HG03354 (cell line): ENCODE results near the gene ADD3.

ENCODE experiments used
- ATAC-seq: cut with Tn5 transposase; IDR thresholded peaks from one replicate; pipeline ENCODE4 v1.9.1; 2021; ENCODE audit warnings: mild to moderate bottlenecking; ENCODE audit not compliant: unreplicated experiment, poor library complexity, severe bottlenecking

ADD3 gene

DNA sequence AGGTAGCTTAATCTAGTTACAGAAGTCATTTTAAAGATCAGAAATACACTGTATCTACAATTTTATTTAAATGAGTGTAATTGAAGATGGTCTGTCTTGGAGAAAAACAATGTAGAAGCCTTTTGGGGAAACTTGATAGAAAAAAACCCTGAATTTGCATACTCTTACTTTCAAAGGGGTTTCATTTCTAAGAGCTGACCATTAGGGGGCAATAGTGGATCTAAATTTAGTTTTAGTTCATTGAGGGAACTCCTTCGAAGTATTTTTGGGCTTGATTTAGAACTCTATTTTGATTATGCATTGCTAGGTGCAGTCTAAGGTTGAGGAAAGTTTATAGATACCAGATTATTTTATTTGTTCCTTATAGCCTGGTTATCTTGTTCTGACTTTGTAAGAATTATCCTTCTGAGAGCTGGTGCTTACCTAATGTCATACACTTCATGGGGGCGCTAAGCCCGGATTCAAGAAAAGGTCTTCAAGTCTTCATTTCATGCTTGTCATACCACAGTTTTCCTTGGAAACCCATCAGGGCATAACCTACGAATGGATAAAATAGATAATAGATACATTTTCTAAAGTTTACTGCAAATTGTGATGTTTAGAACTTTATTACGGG, 130.5 kb downstream of the ADD3 start:
- peak; percentile 61 for ATAC-seq

DNA sequence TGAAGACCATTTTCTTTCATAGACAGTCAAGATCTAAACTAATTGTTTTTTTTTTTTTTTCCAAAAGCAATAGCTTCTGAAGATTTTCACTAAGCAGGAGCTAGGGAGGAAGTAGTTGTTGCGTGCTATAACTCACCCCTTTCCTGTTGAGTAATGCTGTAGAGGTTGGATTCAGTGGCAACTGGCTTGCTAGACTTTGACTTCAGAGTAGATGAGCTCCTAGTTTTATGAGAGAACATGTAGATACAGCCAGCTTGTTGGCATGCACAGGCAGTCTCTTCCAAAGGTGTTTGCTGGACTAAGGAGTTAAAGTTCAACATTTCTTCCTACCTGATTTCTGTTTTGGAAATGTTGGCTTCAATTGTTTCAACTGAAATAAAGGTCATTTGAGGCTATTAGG, 133.4 kb downstream of the ADD3 start:
- no peak for ATAC-seq

DNA sequence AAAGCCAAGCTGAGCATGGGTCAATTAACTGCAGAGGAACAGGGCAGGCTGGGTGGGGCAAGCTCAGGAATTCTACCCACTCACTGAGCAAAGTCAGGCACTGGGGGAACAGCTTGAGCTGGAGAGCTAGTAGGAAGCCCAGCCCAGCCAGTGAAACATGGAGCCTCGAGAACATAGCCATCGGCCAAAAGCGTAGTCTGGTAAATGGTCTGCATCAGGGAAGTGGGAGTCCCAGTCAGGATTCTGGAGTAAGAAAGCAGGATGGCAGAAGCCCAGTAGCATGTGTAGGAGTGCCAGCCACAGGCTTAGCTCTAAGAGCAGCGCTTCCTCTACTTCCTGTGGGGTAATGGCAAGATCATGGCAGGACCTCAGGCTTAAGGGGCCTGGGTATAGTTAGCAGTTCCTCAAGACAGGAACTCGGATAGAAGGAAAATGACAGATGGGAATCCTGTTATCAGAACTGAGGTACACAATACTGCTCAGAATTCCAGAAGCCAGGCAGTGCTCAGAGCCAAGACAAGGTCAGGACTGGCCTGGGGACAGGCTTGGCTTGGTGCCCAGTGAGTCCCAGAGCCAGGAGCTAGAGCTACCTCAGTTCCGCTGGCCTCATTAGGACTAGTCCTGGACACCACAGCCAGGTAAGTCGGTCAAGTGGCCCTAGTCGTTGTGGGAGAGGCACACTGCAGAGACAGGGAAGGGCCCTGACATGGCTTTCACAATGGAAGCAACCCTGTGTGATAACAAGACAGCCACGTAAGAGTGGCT, 134.3 kb downstream of the ADD3 start:
- ATAC-seq, result no peak

DNA sequence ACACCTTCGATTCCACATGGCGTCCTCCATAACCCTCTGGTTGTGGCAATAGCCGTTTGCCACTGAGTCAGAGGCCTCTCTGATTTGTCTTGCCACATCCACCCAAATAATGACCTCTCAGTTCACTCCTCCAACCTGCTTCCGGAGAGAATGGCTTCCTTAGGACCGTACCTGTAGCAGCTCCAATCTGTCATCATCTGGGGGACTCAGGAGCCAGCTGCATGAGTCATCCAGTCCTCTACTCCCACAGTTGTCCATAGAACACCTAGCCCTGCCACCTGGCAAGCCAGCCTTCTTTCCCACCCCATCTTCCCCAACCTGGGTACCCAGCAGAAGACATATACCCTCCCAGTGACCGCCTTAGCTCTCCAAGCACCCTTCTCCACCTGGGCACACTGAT, 135.2 kb downstream of the ADD3 start:
- no peak for ATAC-seq

DNA sequence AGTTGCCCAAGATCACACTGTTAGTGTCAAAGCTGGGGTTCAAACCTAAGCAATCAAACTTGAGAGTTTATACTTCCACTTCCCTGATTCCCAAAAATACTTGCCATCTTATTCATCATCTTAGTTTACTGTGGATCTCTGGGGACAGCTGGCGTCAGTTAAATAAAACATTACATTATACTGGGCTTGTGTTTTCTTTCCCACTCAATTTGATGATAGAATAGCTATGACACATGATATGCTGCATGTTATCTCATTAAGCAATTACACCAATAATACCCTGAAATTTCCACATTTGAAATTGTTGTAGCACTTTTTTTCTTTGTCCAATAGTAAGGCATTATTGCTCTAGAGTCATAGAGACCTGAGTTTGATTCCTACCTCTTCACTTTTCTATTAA, 136.7 kb downstream of the ADD3 start:
- ATAC-seq, result no peak

DNA sequence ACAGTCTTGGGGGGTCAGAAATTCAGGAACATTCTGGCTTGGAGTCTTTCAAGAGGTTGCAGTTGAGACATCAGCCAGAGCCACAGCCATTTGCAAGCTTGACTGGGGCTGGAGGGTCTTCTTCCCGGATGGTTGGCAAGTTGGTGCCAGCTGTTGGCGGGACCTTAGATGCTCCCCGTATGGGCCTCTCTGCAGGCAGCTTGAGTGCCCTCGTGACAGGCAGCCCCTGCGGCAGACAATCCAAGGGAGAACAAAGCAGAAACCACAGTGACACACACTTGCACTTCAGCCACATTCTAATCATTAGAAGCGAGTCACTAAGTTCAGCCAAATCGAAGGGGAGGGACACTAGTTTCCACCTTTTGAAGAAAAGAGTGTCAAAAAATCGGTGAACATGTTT, 140.2 kb downstream of the ADD3 start:
- no peak for ATAC-seq

DNA sequence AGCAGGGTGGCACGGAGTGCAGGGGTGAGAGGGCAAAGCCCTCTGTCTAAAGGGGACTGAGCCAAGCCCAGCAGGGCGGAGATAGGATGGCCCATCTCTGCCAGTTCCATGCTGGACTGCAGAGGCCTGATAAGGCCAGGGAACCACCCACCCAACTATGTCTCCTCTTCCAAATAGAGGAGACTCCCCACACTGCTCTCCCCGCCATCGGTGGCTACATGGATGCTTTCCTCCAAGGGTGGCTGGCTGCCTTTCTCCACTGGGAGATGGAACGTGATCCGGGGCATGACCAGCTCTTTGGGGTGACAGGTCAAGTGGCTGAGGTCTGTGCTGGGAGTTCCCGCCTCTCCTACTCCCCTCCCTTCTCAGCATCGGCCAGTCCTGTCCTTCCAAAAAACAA, 141.5 kb downstream of the ADD3 start:
- no peak for ATAC-seq

DNA sequence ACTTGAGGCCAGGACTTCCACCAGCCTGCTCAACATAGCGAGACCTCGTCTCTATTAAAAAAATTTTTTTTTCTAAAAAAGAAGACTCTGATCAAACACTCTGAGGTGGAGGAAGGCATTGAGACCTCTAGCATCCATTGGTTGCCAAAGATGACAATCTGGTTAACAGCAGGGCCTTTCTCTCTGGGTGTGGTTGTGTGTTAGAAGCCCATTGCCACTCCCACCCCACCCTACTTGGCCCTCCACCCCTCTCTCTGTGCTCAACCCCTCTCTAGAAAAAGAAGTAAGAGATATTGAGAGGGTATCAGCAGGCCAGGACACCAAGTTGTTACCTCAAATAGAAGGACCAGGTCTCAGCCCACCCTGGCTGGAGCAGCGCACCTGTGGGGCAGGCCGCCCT, 142.3 kb downstream of the ADD3 start:
- no peak for ATAC-seq

DNA sequence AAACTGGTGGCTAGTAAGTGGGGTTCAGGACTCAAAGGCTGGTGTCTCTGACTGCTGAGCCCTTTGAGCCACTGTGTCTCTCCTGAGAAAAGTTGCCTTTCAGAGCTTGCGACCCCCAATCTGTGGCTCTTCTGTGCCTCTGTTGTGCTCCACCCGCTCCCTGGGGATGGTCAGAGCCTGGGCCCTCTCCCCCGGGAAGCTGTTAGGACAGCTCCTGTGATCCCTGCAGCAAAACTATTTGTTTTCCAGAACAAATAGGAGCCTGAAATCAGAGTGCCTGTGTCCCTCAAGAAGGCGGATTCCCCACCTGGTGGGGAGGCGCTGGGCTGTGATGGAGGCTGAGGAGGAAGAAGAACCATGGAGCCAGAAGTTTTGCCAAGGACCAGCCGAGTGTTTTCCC, 143.2 kb downstream of the ADD3 start:
- ATAC-seq, result no peak

DNA sequence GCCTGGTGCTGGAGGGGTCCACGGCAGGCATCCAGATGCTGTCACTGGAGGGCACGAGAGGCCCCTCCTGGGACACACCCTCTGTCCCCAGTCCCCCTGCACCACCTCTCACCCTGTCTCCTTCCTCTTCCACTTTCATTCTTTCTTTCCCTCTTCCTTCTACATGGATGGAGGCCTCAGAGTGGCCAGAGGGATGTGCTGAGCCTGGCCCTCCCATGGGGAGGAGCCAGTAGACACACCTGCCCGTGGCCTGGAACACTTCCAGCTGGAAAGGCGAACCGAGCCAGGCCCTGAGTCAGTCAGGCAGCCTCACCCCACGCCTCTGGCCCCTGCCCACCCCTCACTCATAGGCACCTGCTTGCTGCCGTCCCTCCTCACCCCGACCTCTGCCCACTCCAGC, 143.7 kb downstream of the ADD3 start:
- ATAC-seq, result no peak

DNA sequence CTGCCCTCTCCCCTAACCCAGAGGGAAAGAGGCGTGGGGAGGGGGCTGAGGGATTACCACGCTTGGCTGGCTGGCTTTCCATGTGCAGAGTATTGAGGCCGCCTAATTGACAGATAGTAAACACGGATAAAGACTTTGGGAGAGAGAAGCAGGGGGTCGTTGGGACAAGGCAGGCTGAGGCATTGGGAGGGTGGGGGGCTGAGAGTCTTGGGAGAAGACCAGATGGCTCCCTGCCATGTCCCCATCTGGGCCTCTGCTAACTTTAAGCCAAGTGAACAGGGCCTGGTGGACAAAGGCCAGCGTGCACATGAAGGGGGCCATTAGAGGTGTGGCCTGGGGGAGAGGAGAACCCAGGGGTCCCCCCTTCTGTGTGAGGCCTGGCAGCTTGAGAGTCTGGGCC, 144.2 kb downstream of the ADD3 start:
- no peak for ATAC-seq

DNA sequence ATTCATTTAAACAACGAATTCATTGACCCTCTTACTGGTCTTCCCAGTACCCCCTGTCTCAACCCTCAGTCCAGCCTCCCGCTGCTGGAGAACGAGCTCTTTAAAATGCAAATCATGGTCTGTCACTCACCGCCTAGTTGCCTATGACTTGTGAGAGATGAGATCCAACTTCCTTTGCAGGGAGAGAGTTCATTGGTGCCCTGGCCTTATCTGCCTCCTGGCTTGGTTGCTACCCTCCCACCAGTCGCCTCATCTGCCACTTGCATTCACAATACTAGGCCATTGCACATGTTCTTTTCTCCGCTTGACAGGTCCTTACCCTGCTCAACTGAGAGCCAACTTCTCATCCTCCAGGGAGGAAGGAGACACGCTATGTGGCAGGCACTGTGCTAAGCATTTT, 145.6 kb downstream of the ADD3 start:
- no peak for ATAC-seq

DNA sequence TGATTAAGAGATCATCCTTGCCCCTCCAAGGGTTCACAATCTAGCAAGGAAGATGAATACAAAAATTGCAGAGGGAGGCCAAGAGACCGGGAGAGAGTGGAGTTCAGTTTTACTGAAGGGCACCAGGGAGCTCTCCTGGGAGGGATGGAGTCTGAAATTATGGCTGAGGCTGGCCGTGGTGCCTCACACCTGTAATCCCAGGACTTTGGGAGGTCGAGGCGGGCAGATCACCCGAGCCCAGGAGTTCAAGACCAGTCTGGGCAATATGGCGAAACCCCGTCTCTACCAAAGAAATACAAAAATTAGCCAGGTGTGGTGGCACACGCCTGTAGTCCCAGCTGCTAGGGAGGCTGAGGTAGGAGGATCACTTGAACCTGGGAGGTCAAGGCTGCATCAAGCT, 148.3 kb downstream of the ADD3 start:
- no peak for ATAC-seq

DNA sequence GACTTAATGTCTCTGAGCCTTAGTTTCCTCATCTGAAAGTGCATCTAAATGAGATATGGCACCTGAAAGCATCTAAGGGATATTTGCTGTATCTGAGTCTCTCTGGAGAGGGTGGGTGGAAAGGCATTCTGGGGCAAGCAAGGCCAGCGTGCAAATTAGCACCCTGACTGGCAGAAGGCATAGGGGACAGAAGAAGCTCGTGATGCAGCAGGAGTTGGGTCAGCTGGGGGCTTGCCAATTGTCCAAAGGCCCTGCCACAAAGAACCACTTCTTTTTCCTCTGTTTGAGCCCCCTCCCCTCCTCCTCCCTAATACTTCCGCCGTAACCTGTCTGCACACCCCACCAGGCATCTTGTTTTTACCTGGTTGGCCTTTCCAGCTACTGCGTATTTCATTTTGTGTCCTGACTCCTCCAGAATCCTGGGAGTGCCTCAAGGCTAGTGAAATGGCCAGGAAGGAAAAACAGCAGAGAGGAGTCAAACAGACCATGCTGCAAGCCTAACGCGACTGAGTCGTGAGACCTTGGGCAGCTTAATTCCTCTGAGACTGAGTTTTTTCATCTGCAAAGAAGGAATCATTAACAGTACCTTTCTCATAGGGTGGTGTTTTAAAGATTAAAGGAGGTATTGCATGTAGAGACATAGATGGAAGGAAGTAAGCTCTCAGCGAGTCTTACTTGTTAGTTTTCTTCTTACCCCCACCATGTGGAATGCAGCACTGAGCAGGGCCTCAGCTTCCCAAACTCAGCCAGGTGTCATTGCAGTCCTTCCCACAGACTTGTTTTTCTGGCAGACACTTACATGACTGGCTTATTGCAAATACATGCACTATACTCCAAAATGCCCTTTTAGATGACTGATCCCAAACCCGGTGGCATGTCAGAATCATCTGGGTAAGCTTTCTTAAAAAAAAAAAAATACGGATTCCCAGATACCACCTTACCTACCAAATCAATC, 150.5 kb downstream of the ADD3 start:
- no peak for ATAC-seq

DNA sequence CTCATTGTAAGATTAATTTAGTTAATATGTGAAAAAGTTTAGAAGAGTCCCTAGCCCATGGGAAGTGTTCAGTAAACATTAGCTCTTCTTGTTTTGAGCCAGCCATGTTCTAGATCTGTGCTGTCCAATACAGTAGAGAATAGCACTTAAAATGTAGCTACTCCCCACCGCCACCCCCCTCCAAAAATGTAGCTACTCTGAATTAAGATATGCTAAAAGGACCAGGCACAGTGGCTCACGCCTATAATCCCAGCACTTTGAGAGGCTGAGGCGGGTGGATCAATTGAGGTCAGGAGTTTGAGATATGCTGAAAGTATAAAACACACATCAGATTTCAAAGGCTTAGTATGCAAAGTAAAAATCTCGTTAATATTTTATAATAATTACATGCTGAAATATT, 152.3 kb downstream of the ADD3 start:
- no peak for ATAC-seq

DNA sequence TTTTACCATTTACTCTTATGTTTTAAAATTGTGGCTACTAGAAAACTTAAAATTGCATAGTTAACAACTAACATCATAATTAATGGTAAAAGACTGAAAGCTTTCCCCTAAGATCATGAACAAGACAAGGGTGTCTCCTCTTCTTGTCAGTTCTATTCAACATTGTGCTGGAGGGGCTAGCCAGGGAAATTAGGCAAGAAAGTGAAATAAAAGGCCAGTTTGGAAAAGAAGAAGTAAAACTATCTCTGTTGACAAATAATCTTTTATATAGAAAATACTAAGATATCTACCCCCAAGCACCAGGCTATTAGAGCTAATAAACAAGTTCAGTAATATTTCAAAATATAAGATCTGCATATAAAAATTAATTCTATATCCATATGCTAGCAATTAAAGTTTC, 152.7 kb downstream of the ADD3 start:
- ATAC-seq, result no peak

DNA sequence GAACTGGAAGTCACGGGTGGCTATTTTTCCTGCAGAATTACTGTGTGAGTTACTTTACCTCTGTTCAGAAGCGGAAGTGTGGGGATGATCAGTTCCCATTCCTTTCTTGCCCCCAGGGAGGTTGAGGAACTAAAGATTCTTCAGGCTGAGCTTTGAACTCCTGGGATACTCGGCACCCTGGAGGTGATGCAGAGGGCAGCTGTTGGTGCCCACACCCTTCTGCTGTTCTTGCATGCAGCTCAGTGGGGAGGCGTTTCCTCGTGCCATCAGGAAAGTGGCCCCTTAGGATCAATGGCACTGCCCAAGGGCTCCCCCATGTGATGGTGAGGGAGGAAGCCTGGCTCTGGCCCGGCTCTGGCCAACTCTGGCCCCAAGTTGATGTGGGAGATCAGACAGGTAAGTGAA, 155.0 kb downstream of the ADD3 start:
- no peak for ATAC-seq

DNA sequence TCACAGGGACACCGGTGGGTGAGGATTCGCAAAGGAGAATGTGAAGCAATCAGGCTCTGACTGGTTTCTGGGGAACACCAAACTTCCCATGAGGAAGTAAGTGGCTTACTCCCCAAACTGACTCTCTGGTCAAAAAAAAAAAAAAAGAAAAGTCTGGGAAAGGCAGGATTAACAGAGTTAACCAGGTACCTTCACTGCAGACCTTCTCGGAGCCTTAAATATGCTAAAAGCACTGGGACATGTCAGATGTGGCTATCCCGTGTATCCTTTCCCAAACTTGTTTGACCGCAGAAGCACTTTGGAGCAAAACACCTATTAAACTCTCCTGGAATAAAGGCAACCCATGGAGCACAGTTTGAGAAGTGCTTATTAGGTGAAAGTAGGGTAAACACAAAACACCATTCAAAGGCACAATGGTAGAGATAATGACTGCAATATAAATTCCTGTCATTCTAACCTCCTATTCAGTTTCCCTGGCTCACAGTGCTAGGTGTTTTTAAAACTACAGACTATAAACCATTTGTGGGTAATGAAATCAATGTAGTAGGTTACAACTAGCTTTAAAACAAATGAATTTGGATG, 155.5 kb downstream of the ADD3 start:
- no peak for ATAC-seq

DNA sequence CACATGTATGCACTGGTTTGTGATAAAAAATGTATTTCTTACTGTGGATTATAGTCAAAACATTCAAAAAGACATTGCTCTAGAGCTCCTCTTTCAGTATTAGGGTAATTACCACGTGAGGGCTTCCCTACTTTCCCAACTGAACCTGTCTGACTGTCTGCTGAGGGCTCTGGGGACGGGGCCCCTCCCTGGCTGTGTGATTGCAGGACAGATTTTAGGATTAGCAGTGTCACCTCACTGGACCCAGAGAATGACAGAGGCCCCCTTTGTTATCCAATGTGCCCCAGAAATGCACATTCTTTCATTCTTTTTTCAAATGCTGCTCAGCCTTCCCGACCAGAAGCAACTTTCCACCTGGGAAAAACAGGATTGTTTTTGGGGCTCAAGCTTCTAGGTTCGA, 156.1 kb downstream of the ADD3 start:
- no peak for ATAC-seq

DNA sequence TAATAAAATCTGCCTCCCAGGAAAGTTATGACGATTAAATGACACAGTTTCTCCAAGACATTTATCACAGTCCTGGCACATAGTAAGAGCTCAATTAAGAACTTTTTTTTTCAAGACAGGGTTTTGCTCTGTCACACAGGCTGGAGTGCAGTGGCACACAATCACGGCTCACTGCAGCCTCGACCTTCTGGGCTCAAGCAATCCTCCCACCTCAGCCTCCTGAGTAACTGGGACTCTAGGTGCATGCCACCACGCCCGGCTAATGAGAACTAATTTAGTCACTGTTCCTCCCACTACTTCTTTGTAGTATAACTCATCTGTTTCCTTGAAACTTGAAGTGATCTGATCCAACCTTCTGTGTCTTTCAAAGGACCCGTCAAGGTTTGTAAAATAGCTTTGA, 157.5 kb downstream of the ADD3 start:
- ATAC-seq, result no peak
